ENCODE measurements around the gene FAM53B. TPM values are rescaled to one million over a fixed set of nuclear protein-coding genes. Genes with fewer than 3 reads are reported as not detected.

The FAM53B gene
- total and polyA plus RNA-seq, 8 donors = 12.8 to 34.6 (median 23.0) TPM

DNA sequence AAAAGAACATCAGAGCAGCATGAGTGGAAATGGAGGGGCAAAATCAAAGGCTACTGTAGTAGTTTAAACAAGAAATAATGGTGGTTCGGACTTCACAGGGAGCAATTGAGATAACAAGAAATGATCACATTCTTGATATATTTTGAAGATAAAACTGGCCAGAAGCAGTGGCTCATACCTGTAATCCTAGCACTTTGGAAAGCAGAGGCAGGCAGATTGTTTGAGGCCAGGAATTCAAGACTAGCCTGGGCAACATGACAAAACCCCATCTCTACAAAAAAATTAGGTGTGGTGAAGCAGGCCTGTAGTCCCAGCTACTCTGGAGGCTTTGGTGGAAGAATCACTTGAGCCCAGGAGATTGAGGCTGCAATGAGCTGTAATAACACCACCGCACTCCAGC lies 24.6 kb upstream of the FAM53B start:
- no peak for ATAC-seq
- no peak for DNase-seq
- Histone ChIP-seq H3K4me3 (no peak overlapping the region), H3K27ac (no peak overlapping the region), H3K4me1 (no peaks in the 10 kb centered on the region), H3K9me3 (no peaks in the 10 kb centered on the region), H3K36me3 (peaks cover 0 to 58% of the 10 kb centered on the region in 2 donors), H3K27me3 (no peaks in the 10 kb centered on the region)
- no peak for TF ChIP-seq CTCF (IDR thresholded peaks at IDR 0.05)
- intact Hi-C loops (cut with DNase I) = no loop called here

GRCh38 chr10:124765256-124765655 lies 21.1 kb upstream of the FAM53B start:
- H3K27me3 ChIP-seq = no peaks in the 10 kb centered on the region
- no peak overlapping the region for H3K27ac ChIP-seq
- no peaks in the 10 kb centered on the region for H3K9me3 ChIP-seq
- ATAC-seq = no peak
- TF ChIP-seq CTCF (IDR thresholded peaks at IDR 0.05) = no peak
- peaks cover 0 to 54% of the 10 kb centered on the region in 2 donors for H3K36me3 ChIP-seq
- H3K4me1 ChIP-seq = no peaks in the 10 kb centered on the region
- no peak for DNase-seq
- no peak overlapping the region for H3K4me3 ChIP-seq
- intact Hi-C loops (cut with DNase I) = no loop called here

DNA sequence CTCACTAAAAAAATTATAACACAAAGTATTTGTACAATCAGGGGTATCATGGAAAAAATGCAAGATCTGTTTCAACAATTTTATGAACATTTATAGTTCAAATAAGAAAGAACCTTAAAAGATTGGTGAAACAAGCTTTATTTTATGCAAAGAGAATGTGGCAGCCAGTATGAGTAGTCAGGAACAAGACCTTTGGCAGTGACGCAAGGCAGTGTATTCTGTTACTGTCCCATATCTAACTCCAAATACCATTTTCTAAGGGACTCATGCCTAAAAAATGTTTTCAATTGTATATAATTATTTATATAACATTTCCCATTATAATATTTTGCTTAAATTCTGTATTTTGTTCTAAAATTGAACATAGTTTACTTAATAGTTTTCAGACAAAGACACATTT lies 19.1 kb upstream of the FAM53B start:
- peaks cover 0 to 54% of the 10 kb centered on the region in 2 donors for H3K36me3 ChIP-seq
- no peak for TF ChIP-seq CTCF (IDR thresholded peaks at IDR 0.05)
- H3K27me3 ChIP-seq = no peaks in the 10 kb centered on the region
- DNase-seq (no peak), ATAC-seq (no peak)
- intact Hi-C loops (cut with DNase I) = no loop called here
- H3K4me1 ChIP-seq = no peaks in the 10 kb centered on the region
- no peak overlapping the region for H3K4me3 ChIP-seq
- no peak overlapping the region for H3K27ac ChIP-seq
- no peaks in the 10 kb centered on the region for H3K9me3 ChIP-seq

DNA sequence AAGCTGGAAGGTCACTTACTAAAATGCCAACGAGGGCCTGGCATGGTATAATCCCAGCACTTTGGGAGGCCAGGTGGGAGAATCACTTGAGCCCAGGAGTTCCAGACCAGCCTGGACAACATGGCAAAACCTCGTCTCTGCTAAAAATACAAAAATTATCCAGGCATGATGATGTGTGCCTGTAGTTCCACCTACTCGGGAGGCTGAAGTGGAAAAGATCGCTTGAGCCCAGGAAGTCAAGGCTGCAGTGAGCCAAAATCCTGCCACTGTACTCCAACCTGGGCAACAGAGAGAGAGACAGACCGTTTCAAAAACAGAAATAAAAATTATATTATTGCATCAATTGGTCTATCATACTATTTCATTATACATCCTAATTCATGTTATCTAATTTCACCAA lies 18.1 kb upstream of the FAM53B start:
- no peak for TF ChIP-seq CTCF (IDR thresholded peaks at IDR 0.05)
- Histone ChIP-seq H3K4me1 (no peaks in the 10 kb centered on the region), H3K4me3 (no peak overlapping the region), H3K27me3 (no peaks in the 10 kb centered on the region), H3K27ac (no peak overlapping the region), H3K9me3 (no peaks in the 10 kb centered on the region), H3K36me3 (peaks cover 0 to 52% of the 10 kb centered on the region in 2 donors)
- intact Hi-C loops (cut with DNase I) = no loop called here
- ATAC-seq = no peak
- DNase-seq = no peak

GRCh38 chr10:124756156-124756903 lies 12.2 kb upstream of the FAM53B start:
- Histone ChIP-seq H3K4me3 (no peak overlapping the region), H3K27me3 (no peaks in the 10 kb centered on the region), H3K27ac (peak overlapping the region in 1 of 2 donors; percentile 37), H3K36me3 (peaks cover 0 to 29% of the 10 kb centered on the region in 2 donors), H3K9me3 (no peaks in the 10 kb centered on the region), H3K4me1 (no peaks in the 10 kb centered on the region)
- no peak for DNase-seq
- no peak for ATAC-seq
- TF ChIP-seq CTCF (IDR thresholded peaks at IDR 0.05) = no peak
- intact Hi-C loops (cut with DNase I) = no loop called here
